GM12878 (cell line): ENCODE data around the gene FBXL16. TPM values are rescaled to one million over a fixed set of nuclear protein-coding genes. Genes with fewer than 3 reads are reported as not detected.

Experiments used
- ATAC-seq: fragments of 200-7000 bp; cut with Tn5 transposase; 3 replicates; pipeline ENCODE4 v1.9.1; 2020; ENCODE audit warnings: mild to moderate bottlenecking, moderate library complexity
- BruUV-seq: library from RNA; stranded (reverse); fragments of 400-500 nt; replicated peaks from 2 replicates; lab custom pipeline; 2021; lab: Mats Ljungman, UMichigan
- CTCF ChIA-PET: fragments of 300-600 bp; sonication (Branson Sonifier 250); formaldehyde crosslinking; extraction: SDS; loops from one replicate; lab custom pipeline; 2021; ENCODE audit warnings: inconsistent platforms; lab: Yijun Ruan, JAX
- POLR2A ChIA-PET: fragments of 350-600 bp; formaldehyde crosslinking; extraction: SDS; loops from one replicate; lab custom pipeline; 2021; ENCODE audit warnings: inconsistent platforms; lab: Charles Lee
- RAD21 ChIA-PET: fragments of 300-600 bp; sonication (Branson Sonifier 250); formaldehyde crosslinking; loops from one replicate; lab custom pipeline; 2023; ENCODE audit warnings: antibody characterized with exemption; ENCODE audit not compliant: unreplicated experiment; lab: Charles Lee
- SMC1A ChIA-PET: fragments of 300-600 bp; sonication (Branson Sonifier 250); formaldehyde crosslinking; loops from one replicate; lab custom pipeline; 2023; ENCODE audit not compliant: unreplicated experiment, uncharacterized antibody; lab: Charles Lee
- DNase-seq: peaks from one replicate; pipeline ENCODE4 v3.0.0-alpha.2; 2011; ENCODE audit warnings: low read depth, low spot score
- FAIRE-seq: peaks from 3 replicates; lab custom pipeline; 2011; peaks lifted over from hg19 to GRCh38; lab: Jason Lieb, UNC
- H2AFZ ChIP-seq: 2 replicates; pipeline ENCODE4 v1.6.0; 2011; ENCODE audit warnings: low read depth, low read length, control low read depth; ENCODE audit not compliant: control insufficient read depth
- H3K27ac ChIP-seq: 2 replicates; pipeline ENCODE4 v1.5.1; 2011; ENCODE audit warnings: control low read depth; ENCODE audit not compliant: control insufficient read depth, insufficient read depth
- H3K27me3 ChIP-seq, 2 experiments: replicated peaks in 1 of 2; 2 replicates each; pipeline versions ENCODE4 v1.6.0 to v1.6.1; 2011; ENCODE audit warnings: low read length in 1 of 2; ENCODE audit not compliant: control insufficient read depth in 2 of 2, insufficient read depth in 2 of 2
- H3K36me3 ChIP-seq, 2 experiments: 2 replicates each; pipeline ENCODE4 v1.5.1; 2011; ENCODE audit warnings: low read length in 1 of 2; ENCODE audit not compliant: control insufficient read depth in 2 of 2, insufficient read depth in 2 of 2
- H3K4me1 ChIP-seq: 2 replicates; pipeline ENCODE4 v1.6.1; 2011; ENCODE audit warnings: mild to moderate bottlenecking, low read length, moderate library complexity, mixed read lengths; ENCODE audit not compliant: control insufficient read depth, insufficient read depth
- H3K4me2 ChIP-seq: 2 replicates; pipeline ENCODE4 v1.6.0; 2011; ENCODE audit warnings: control low read depth; ENCODE audit not compliant: control insufficient read depth, insufficient read depth
- H3K4me3 ChIP-seq: fragments of 200-600 bp; sonication (generic); 2 replicates; pipeline ENCODE4 v1.5.1; 2016
- H3K79me2 ChIP-seq: 2 replicates; pipeline ENCODE4 v1.6.0; 2011; ENCODE audit warnings: low read length; ENCODE audit not compliant: control insufficient read depth, insufficient read depth
- H3K9ac ChIP-seq: 2 replicates; pipeline ENCODE4 v1.8.0; 2011; ENCODE audit warnings: low read length, control low read depth, mixed read lengths; ENCODE audit not compliant: control insufficient read depth, insufficient read depth
- H3K9me3 ChIP-seq: replicated peaks from 3 replicates; pipeline ENCODE4 v1.5.1; 2011; ENCODE audit warnings: mild to moderate bottlenecking, low read length; ENCODE audit not compliant: control insufficient read depth, insufficient read depth
- H4K20me1 ChIP-seq: 2 replicates; pipeline ENCODE4 v1.6.0; 2011; ENCODE audit not compliant: control insufficient read depth, insufficient read depth
- ATF2 ChIP-seq: IDR thresholded peaks from 2 replicates; pipeline ENCODE4 v1.6.1; 2012; ENCODE audit warnings: low read length, inconsistent platforms
- ETV6 ChIP-seq, 2 experiments: fragments of 450-650 bp in 1 of 2; IDR thresholded peaks in 1 of 2; conservative IDR thresholded peaks in 1 of 2; 2 replicates each; pipeline ENCODE4 v1.6.1; 2014; ENCODE audit warnings: antibody characterized with exemption in 1 of 2, borderline replicate concordance in 1 of 2, low read depth in 1 of 2, mild to moderate bottlenecking in 1 of 2, moderate library complexity in 1 of 2
- HCFC1 ChIP-seq: fragments of 150-350 bp; IDR thresholded peaks from 2 replicates; pipeline ENCODE4 v1.6.1; 2014; ENCODE audit warnings: low read length
- JUNB ChIP-seq: IDR thresholded peaks from 2 replicates; pipeline ENCODE4 v1.6.1; 2016; ENCODE audit warnings: antibody characterized with exemption, mild to moderate bottlenecking
- LARP7 ChIP-seq: fragments of 450-650 bp; IDR thresholded peaks from 2 replicates; pipeline ENCODE4 v1.6.1; 2017; ENCODE audit warnings: mild to moderate bottlenecking
- RAD21 ChIP-seq: IDR thresholded peaks from 2 replicates; pipeline ENCODE4 v1.6.1; 2011; ENCODE audit warnings: mild to moderate bottlenecking, low read depth, low read length, moderate library complexity; ENCODE audit not compliant: insufficient read depth
- RAD51 ChIP-seq: fragments of 450-650 bp; IDR thresholded peaks from 2 replicates; pipeline ENCODE4 v1.6.1; 2016; ENCODE audit warnings: moderate library complexity, mild to moderate bottlenecking, inconsistent platforms
- RFX5 ChIP-seq: IDR thresholded peaks from 2 replicates; pipeline ENCODE4 v1.6.1; 2011; ENCODE audit warnings: low read depth, low read length, improper control_type of control experiment
- SMAD5 ChIP-seq: IDR thresholded peaks from 2 replicates; pipeline ENCODE4 v1.6.1; 2016; ENCODE audit warnings: antibody characterized with exemption, low read depth
- SREBF1 ChIP-seq: IDR thresholded peaks from 2 replicates; pipeline ENCODE4 v1.6.1; 2012; ENCODE audit warnings: mild to moderate bottlenecking, low read length
- TCF7 ChIP-seq: IDR thresholded peaks from 2 replicates; pipeline ENCODE4 v1.6.1; 2014; ENCODE audit warnings: antibody characterized with exemption, borderline replicate concordance
- ZNF217 ChIP-seq: fragments of 450-650 bp; IDR thresholded peaks from 2 replicates; pipeline ENCODE4 v1.6.1; 2017; ENCODE audit warnings: antibody characterized with exemption, mild to moderate bottlenecking
- WGBS: methylation state at CpG from one replicate; pipeline ENCODE4 v1.1.6; 2016; ENCODE audit warnings: low lambda C conversion rate; ENCODE audit not compliant: insufficient replicate concordance, insufficient coverage; ENCODE audit errors: missing lambda C conversion rate; 5-methylcytosine and 5-hydroxymethylcytosine counted together
- in situ Hi-C: fragments of 300-500 bp; cut with MboI; formaldehyde crosslinking; loops from 9 replicates; pipeline ENCODE4 v1.14.3; 2018; ENCODE audit warnings: mixed read lengths
- intact Hi-C: fragments of 100-400 bp; cut with micrococcal nuclease; formaldehyde crosslinking; loops from one replicate; pipeline ENCODE4 v1.14.2; 2022; ENCODE audit not compliant: unreplicated experiment
- polyA plus RNA-seq, 11 experiments: library from polyadenylated mRNA; depleted of rRNA in 4 of 11; unstranded in 6 of 11; stranded (reverse) in 5 of 11; fragments of >200 nt; fragmentation: Nextera tagmentation in 4 of 11; fragmentation: Illumina TruSeq in 1 of 11; extraction: Ambion mirVana in 4 of 11; extraction: Trizol in 1 of 11; gene quantifications; 1 replicate in 1 of 11; 2 replicates in 10 of 11; pipeline versions ENCODE4 v1.2.1 to v1.2.3, GENCODE V29; 2011 to 2016; ENCODE audit warnings: inconsistent platforms in 2 of 11, missing spikeins in 2 of 11, low read depth in 1 of 11
- total RNA-seq, 4 experiments: library from RNA; depleted of rRNA in 3 of 4; stranded (reverse); fragments of >200 nt in 3 of 4; fragmentation: Illumina TruSeq in 1 of 4; extraction: Trizol in 1 of 4; gene quantifications; 2 replicates each; pipeline versions ENCODE4 v1.2.1 to v1.2.3, GENCODE V29; 2013 to 2021
- TF ChIP-seq, protein P1 (sequence below): fragments of 450-650 bp; IDR thresholded peaks from 2 replicates; pipeline ENCODE4 v1.6.1; 2016; ENCODE audit warnings: mild to moderate bottlenecking
- TF ChIP-seq, protein P2 (sequence below): fragments of 450-650 bp; IDR thresholded peaks from 2 replicates; pipeline ENCODE4 v1.6.1; 2016; ENCODE audit warnings: mild to moderate bottlenecking
- TF ChIP-seq, protein P3 (sequence below): IDR thresholded peaks from 2 replicates; pipeline ENCODE4 v1.6.1; 2011; ENCODE audit warnings: borderline replicate concordance, low read depth, mild to moderate bottlenecking, moderate library complexity, mixed read lengths, low read length; ENCODE audit not compliant: insufficient read depth; ENCODE audit errors: extremely low read length
- TF ChIP-seq, protein P4 (sequence below): fragments of 450-650 bp; formaldehyde crosslinking; IDR thresholded peaks from 2 replicates; pipeline ENCODE4 v1.4.0; 2022; ENCODE audit warnings: mild to moderate bottlenecking, moderate library complexity
- TF ChIP-seq, protein P5 (sequence below): IDR thresholded peaks from 2 replicates; pipeline ENCODE4 v1.6.1; 2011; ENCODE audit warnings: low read depth, mild to moderate bottlenecking, low read length, moderate library complexity, borderline replicate concordance; ENCODE audit errors: extremely low read depth

FBXL16 gene
- total and polyA plus RNA-seq, 10 of the 15 experiments (the other 5 are each of a cell fraction or from before 2014, with no cell fraction given), result 0.13 to 1.4 (median 0.24) TPM

DNA sequence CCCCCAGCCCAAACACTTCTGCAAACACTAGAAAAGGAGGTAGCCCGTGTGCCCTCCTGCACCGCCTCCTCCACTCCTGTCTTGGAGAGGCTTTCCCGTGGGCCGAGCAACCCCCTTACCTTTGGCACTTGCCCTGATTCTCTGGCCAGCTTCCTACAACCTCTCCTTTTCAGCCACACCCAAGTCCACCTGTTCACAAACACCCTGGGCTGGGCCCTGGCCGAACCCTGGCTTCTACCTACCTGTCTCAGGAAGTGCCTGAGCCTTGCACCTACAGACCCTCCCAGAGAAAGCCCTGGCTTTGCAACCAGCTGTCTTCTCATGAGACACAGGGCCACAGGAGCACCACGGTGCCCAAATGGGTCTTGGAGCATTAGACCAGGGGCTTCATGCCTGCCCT lies 13.3 kb upstream of the FBXL16 start:
- peaks cover 10% of the 10 kb centered on the region for H3K4me1 ChIP-seq
- in situ Hi-C loops, result no loop called here
- POLR2A ChIA-PET, result no interaction called here
- TF ChIP-seq LARP7 (no peak), HCFC1 (no peak), SMAD5 (no peak), RAD21 (no peak), ZNF217 (no peak), RFX5 (no peak), JUNB (no peak), TCF7 (no peak), ATF2 (no peak), ETV6 (conservative IDR thresholded peaks at IDR 0.05 in 1 of 2, IDR thresholded peaks at IDR 0.05 in 1 of 2; ENCODE audit: borderline replicate concordance in 1 of 2, low read depth in 1 of 2) (no peak), SREBF1 (no peak), RAD51 (no peak)
- TF ChIP-seq, protein P1, sequence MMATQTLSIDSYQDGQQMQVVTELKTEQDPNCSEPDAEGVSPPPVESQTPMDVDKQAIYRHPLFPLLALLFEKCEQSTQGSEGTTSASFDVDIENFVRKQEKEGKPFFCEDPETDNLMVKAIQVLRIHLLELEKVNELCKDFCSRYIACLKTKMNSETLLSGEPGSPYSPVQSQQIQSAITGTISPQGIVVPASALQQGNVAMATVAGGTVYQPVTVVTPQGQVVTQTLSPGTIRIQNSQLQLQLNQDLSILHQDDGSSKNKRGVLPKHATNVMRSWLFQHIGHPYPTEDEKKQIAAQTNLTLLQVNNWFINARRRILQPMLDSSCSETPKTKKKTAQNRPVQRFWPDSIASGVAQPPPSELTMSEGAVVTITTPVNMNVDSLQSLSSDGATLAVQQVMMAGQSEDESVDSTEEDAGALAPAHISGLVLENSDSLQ, result no peak
- TF ChIP-seq, protein P2, sequence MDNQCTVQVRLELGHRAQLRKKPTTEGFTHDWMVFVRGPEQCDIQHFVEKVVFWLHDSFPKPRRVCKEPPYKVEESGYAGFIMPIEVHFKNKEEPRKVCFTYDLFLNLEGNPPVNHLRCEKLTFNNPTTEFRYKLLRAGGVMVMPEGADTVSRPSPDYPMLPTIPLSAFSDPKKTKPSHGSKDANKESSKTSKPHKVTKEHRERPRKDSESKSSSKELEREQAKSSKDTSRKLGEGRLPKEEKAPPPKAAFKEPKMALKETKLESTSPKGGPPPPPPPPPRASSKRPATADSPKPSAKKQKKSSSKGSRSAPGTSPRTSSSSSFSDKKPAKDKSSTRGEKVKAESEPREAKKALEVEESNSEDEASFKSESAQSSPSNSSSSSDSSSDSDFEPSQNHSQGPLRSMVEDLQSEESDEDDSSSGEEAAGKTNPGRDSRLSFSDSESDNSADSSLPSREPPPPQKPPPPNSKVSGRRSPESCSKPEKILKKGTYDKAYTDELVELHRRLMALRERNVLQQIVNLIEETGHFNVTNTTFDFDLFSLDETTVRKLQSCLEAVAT, result no peak
- TF ChIP-seq, protein P3, sequence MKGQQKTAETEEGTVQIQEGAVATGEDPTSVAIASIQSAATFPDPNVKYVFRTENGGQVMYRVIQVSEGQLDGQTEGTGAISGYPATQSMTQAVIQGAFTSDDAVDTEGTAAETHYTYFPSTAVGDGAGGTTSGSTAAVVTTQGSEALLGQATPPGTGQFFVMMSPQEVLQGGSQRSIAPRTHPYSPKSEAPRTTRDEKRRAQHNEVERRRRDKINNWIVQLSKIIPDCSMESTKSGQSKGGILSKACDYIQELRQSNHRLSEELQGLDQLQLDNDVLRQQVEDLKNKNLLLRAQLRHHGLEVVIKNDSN, result no peak
- TF ChIP-seq, protein P4, sequence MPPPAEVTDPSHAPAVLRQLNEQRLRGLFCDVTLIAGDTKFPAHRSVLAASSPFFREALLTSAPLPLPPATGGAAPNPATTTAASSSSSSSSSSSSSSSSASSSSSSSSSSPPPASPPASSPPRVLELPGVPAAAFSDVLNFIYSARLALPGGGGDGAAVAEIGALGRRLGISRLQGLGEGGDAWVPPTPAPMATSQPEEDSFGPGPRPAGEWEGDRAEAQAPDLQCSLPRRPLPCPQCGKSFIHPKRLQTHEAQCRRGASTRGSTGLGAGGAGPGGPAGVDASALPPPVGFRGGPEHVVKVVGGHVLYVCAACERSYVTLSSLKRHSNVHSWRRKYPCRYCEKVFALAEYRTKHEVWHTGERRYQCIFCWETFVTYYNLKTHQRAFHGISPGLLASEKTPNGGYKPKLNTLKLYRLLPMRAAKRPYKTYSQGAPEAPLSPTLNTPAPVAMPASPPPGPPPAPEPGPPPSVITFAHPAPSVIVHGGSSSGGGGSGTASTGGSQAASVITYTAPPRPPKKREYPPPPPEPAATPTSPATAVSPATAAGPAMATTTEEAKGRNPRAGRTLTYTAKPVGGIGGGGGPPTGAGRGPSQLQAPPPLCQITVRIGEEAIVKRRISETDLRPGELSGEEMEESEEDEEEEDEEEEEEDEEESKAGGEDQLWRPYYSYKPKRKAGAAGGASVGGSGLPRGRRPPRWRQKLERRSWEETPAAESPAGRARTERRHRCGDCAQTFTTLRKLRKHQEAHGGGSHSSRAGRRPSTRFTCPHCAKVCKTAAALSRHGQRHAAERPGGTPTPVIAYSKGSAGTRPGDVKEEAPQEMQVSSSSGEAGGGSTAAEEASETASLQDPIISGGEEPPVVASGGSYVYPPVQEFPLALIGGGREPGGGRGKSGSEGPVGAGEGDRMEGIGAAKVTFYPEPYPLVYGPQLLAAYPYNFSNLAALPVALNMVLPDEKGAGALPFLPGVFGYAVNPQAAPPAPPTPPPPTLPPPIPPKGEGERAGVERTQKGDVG (CRISPR knock-in tag), result no peak
- TF ChIP-seq, protein P5, sequence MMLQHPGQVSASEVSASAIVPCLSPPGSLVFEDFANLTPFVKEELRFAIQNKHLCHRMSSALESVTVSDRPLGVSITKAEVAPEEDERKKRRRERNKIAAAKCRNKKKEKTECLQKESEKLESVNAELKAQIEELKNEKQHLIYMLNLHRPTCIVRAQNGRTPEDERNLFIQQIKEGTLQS, result no peak

More for the DNA sequence above, 13.3 kb upstream of the FBXL16 start:
- no TSS peak for BruUV-seq
- intact Hi-C loops, result no loop called here
- ChIA-PET SMC1A (no interaction called here), RAD21 (no interaction called here), CTCF (interaction anchor here (0.6 to 1.6 kb wide), 3 partner anchors 22 to 1722 kb away, joined by 3 to 10 read pairs (median 5); partner anchors contain the start of genes CHTF18, CIAO3 and RPUSD1)
- Histone ChIP-seq H2AFZ (no peak overlapping the region), H3K9ac (no peak overlapping the region), H3K79me2 (no peaks in the 10 kb centered on the region; the same call in 1 of the 2 replicates), H3K9me3 (no peaks in the 10 kb centered on the region), H3K4me3 (no peak overlapping the region), H3K36me3 (no peaks in the 10 kb centered on the region), H3K27ac (no peak overlapping the region), H4K20me1 (0 out of 2 replicates have a peak, but pooled peaks cover 2% of the 10 kb centered on the region), H3K4me2 (no peak overlapping the region; the same call in 1 of the 2 replicates), H3K27me3 (no peaks in the 10 kb centered on the region)
- WGBS, result 82% methylated on average over 6 of the region's 6 CpGs
- DNase-seq (no peak), ATAC-seq (no peak), FAIRE-seq (no peak)
